GM12873 (cell line): Measurements from ENCODE around the gene CYP4F8.

Source experiments
- TF ChIP-seq, protein P1 (sequence below): IDR thresholded peaks from 2 replicates; pipeline ENCODE4 v1.5.1; 2012; ENCODE audit warnings: low read depth, mild to moderate bottlenecking, moderate library complexity, low read length, control low read depth; ENCODE audit not compliant: insufficient read depth; ENCODE audit errors: missing control alignments

The CYP4F8 gene

GRCh38 chr19:15651791-15652190, 36.8 kb downstream of the CYP4F8 start:
- TF ChIP-seq, protein P1, sequence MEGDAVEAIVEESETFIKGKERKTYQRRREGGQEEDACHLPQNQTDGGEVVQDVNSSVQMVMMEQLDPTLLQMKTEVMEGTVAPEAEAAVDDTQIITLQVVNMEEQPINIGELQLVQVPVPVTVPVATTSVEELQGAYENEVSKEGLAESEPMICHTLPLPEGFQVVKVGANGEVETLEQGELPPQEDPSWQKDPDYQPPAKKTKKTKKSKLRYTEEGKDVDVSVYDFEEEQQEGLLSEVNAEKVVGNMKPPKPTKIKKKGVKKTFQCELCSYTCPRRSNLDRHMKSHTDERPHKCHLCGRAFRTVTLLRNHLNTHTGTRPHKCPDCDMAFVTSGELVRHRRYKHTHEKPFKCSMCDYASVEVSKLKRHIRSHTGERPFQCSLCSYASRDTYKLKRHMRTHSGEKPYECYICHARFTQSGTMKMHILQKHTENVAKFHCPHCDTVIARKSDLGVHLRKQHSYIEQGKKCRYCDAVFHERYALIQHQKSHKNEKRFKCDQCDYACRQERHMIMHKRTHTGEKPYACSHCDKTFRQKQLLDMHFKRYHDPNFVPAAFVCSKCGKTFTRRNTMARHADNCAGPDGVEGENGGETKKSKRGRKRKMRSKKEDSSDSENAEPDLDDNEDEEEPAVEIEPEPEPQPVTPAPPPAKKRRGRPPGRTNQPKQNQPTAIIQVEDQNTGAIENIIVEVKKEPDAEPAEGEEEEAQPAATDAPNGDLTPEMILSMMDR: no peak

DNA sequence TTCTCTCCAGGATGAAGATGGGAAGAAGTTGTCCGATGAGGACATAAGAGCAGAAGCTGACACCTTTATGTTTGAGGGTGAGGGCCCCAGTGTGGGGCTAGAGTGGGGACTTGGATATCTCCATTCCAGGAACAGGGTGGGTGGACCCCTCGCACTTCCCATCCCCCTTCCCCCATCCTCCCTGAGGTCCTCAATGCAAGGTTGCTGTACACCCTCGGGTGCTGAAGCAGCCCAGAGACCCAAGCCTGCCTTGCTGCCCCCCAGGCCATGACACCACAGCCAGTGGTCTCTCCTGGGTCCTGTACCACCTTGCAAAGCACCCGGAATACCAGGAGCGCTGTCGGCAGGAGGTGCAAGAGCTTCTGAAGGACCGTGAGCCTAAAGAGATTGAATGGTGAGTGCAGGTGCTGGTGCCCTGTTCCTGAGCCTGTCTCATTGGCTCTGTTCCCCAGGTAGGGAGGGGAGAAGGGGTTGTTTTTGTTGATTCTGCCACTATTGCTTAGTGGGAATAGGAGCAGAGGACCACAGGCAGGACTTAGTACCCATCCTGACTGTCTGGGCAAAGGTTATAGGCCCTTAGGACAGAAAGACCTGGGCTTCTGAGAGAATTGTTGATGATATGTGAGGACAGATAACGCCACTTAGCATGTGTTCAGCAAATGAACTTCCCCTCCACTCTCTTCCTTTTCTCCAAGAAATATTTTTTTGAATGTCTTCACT, 37.7 kb downstream of the CYP4F8 start:
- TF ChIP-seq, protein P1: no peak

DNA sequence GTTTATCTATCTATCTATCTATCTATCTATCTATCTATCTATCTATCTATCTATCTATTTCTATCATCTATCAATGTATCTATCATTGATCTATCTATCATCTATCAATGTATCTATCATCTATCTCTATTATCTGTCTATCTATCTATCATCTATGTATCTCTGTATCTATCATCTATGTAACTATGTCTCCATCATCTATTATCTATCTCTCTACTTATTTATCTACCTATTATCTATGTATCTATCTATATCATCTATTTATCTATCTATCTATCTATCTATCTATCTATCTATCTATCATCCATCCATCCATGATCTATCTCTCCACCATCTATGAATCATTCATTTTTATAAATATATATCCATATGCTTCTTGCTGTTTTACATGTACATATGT, 41.4 kb downstream of the CYP4F8 start:
- TF ChIP-seq, protein P1: no peak

GRCh38 chr19:15663247-15663646, 48.2 kb downstream of the CYP4F8 start:
- TF ChIP-seq, protein P1: no peak

- TF ChIP-seq, protein P1: no peak
Observed at GRCh38 chr19:15666186-15666585, 51.2 kb downstream of the CYP4F8 start.

DNA sequence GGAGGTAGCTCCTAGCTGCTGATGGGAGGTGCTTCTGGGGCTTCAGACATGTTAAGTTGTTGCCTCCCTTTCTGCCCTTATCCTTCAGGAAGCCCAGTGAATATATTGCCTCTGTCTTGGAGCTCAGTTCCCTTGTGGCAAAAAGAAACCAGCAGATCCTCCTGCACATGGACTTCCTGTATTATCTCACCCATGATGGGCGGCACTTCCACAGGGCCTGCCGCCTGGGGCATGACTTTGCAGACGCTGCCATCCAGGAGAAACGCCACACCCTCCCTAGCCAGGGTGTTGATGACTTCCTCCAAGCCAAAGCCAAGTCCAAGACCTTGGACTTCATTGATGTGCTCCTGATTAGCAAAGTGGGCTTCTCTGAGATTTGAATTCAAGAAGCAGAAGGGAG, 51.9 kb downstream of the CYP4F8 start:
- TF ChIP-seq, protein P1: no peak

DNA sequence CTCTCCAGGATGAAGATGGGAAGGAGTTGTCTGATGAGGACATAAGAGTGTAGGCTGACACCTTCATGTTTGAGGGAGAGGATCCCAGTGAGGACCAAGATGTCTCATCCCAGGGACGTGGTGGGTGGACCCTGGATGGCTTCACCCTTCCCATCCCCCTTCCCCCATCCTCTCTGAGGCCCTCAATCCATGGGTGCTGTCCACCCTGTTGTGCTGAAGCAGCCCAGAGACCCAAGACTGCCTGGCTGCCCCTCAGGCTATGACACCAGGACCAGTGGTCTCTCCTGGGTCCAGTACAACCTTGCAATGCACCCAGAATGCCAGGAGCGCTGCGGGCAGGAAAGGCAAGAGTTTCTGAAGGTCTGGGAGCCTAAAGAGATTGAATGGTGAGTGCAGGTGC, 54.4 kb downstream of the CYP4F8 start:
- TF ChIP-seq, protein P1: no peak

DNA sequence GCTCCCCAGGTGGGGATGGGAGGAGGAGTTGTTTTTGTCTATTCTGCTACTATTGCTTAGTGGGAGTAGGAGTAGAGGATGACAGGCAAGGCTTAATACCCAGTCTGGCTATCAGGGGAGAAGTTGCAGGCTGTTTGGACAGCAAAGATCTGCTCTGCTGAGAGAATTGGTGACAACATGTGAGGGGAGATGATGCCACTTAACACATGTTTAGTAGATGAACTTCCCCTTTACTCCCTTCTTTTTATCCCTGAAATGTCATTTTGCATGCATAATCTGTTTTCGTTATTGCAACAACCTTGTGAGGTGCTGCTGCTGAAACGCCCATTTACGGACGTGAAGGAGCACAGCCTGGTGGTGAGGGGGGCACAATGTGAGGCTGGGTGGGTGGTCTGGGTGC, 54.9 kb downstream of the CYP4F8 start:
- TF ChIP-seq, protein P1: no peak
